SJCRH30 (cell line): ENCODE results near the gene MRPL1. TPM values are rescaled to one million over a fixed set of nuclear protein-coding genes. Genes with fewer than 3 reads are reported as not detected.
"Not testable (repeated sequence)": the region's sequence is repeated elsewhere in the genome, so short reads cannot be mapped to it uniquely, and the experiment has no call there.

ENCODE experiments used
- DNase-seq, 2 experiments: peaks; one replicate each; pipeline ENCODE4 v3.0.0-alpha.2; 2015 to 2020
- H3K27ac ChIP-seq: fragments of 250-450 bp; sonication (Bioruptor Pico); 2 replicates; pipeline ENCODE4 v1.5.1; 2020; ENCODE audit warnings: mild to moderate bottlenecking, moderate library complexity
- H3K27me3 ChIP-seq: fragments of 250-450 bp; sonication (Bioruptor Pico); 2 replicates; pipeline ENCODE4 v1.5.1; 2020; ENCODE audit warnings: mild to moderate bottlenecking, moderate library complexity
- H3K36me3 ChIP-seq: fragments of 250-450 bp; sonication (Bioruptor Pico); 2 replicates; pipeline ENCODE4 v1.5.1; 2020; ENCODE audit warnings: mild to moderate bottlenecking, moderate library complexity
- H3K4me1 ChIP-seq: fragments of 250-450 bp; sonication (Bioruptor Pico); 2 replicates; pipeline ENCODE4 v1.5.1; 2020; ENCODE audit warnings: mild to moderate bottlenecking, moderate library complexity
- H3K4me3 ChIP-seq: fragments of 250-450 bp; sonication (Bioruptor Pico); 2 replicates; pipeline ENCODE4 v1.5.1; 2020; ENCODE audit warnings: mild to moderate bottlenecking, moderate library complexity
- H3K9me3 ChIP-seq: fragments of 250-450 bp; sonication (Bioruptor Pico); replicated peaks from 2 replicates; pipeline ENCODE4 v1.5.1; 2020; ENCODE audit warnings: mild to moderate bottlenecking, moderate library complexity
- total RNA-seq: library from RNA; depleted of rRNA; stranded (reverse); fragments of >200 nt; shearing (Covaris generic); gene quantifications from 2 replicates; pipeline ENCODE4 v1.2.3, GENCODE V29; 2014

The MRPL1 gene
- total RNA-seq, 1 experiment from 2014 or later: 58.5 TPM

DNA sequence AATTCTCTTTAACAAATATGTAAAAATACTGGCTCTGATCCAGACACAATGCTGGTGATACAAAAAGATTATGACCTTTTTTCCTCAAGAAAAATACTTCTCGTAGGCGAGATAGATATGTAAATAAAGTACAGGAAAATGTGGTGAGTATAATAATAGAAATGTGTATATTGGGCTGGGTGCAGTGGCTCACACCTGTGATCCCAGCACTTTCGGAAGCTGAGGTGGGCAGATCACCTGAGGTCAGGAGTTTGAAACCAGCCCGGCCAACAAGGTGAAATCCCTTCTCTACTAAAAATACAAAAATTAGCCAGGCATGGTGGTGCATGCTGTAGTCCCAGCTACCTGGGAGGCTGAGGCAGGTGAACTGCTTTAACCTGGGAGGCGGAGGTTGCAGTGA is 55.0 kb downstream of the MRPL1 start:
- H3K36me3 ChIP-seq: peaks cover 6% of the 10 kb centered on the region
- H3K9me3 ChIP-seq: no peaks in the 10 kb centered on the region
- H3K27me3 ChIP-seq: no peaks in the 10 kb centered on the region
- H3K27ac ChIP-seq: no peak overlapping the region
- H3K4me3 ChIP-seq: no peak overlapping the region
- H3K4me1 ChIP-seq: peaks cover 6% of the 10 kb centered on the region
- DNase-seq: no peak

DNA sequence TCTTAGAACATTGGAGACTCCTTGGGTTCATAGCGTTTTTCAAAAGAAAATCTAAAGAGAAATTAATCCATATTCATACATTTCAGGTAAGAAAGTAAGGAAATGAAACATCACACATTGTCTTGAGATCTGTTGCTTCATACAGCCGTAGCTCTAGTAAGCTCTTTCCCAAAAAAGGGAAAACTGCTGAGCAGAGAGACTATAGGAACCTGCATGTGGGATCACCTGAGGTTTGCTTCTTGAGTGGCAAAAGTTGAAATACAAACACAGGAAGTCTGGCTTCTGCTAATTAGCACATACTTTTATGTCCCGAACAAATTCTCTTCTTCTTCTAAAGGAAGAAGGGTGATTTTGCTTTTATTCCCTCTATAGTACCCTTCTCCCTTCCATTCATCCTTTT is 57.7 kb downstream of the MRPL1 start:
- DNase-seq: no peak
- H3K4me1 ChIP-seq: peaks cover 6% of the 10 kb centered on the region
- H3K27ac ChIP-seq: no peak overlapping the region

GRCh38 chr4:77921701-77922100 is 59.1 kb downstream of the MRPL1 start:
- Histone ChIP-seq H3K27me3 (no peaks in the 10 kb centered on the region), H3K4me1 (peaks cover 6% of the 10 kb centered on the region), H3K9me3 (no peaks in the 10 kb centered on the region), H3K4me3 (no peak overlapping the region), H3K36me3 (peaks cover 10% of the 10 kb centered on the region), H3K27ac (no peak overlapping the region)
- peak in 1 of 2 experiments; percentile 9 for DNase-seq

More for the DNA sequence above, 57.7 kb downstream of the MRPL1 start:
- H3K4me3 ChIP-seq: no peak overlapping the region
- H3K9me3 ChIP-seq: no peaks in the 10 kb centered on the region
- peaks cover 12% of the 10 kb centered on the region for H3K36me3 ChIP-seq
- no peaks in the 10 kb centered on the region for H3K27me3 ChIP-seq

GRCh38 chr4:77922158-77923094 is 59.8 kb downstream of the MRPL1 start:
- no peak for DNase-seq
- H3K36me3 ChIP-seq: peaks cover 12% of the 10 kb centered on the region
- H3K4me3 ChIP-seq: no peak overlapping the region
- no peak overlapping the region for H3K27ac ChIP-seq
- no peaks in the 10 kb centered on the region for H3K27me3 ChIP-seq
- H3K9me3 ChIP-seq: no peaks in the 10 kb centered on the region
- H3K4me1 ChIP-seq: peaks cover 6% of the 10 kb centered on the region

DNA sequence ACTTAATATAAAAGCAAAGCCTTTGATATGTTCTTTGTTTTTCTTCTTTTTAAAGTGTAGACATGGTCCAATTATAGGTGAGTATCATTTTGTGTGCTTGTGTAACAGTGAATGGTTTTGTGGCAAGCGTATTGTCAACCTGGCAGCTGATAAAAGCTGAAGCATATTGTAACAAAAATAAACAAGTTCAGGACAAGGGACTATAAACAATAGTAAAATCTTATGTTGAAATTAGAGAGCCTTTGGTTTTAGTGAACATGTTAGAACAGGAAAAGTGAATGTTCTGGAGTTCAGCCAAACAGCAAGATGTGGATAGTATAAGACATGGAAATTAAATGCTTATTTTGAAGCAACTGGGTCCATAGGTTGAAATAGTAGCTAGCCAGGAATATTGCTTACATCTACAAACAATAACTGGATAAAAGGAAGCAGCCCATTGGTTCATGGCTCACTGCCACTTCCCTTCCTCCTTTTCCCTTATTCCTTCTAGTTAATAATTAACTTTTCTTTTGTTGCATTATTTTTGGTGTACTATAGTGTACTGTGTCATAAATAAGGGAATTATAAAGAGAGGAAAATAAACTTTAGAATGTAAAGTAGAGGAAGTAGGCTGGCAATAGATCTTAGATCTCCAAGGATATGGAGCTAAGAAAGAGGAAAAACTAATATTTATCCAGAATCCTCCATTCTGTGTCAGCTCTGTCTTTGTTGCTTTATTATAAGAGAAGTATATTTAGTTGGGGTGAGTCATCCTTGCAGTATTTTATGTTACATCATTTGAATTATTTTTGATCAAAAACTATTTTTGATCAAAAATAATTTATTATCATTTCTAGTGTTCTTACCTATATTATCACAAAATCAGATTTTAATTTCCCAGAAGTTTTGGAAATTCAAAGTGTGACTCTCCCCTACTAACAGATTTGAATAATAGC is 65.6 kb downstream of the MRPL1 start:
- Histone ChIP-seq H3K27me3 (no peaks in the 10 kb centered on the region), H3K36me3 (peaks cover 22% of the 10 kb centered on the region), H3K27ac (no peak overlapping the region), H3K9me3 (no peaks in the 10 kb centered on the region), H3K4me3 (no peak overlapping the region), H3K4me1 (peaks cover 9% of the 10 kb centered on the region)
- DNase-seq: peak; percentile 44 to 79

GRCh38 chr4:77930154-77930639 is 67.6 kb downstream of the MRPL1 start:
- H3K36me3 ChIP-seq: peaks cover 16% of the 10 kb centered on the region; the same call in 1 of the 2 replicates
- H3K27me3 ChIP-seq: no peaks in the 10 kb centered on the region
- no peak overlapping the region for H3K4me3 ChIP-seq
- no peaks in the 10 kb centered on the region for H3K9me3 ChIP-seq
- peaks cover 9% of the 10 kb centered on the region for H3K4me1 ChIP-seq
- H3K27ac ChIP-seq: no peak overlapping the region
- DNase-seq: no peak

DNA sequence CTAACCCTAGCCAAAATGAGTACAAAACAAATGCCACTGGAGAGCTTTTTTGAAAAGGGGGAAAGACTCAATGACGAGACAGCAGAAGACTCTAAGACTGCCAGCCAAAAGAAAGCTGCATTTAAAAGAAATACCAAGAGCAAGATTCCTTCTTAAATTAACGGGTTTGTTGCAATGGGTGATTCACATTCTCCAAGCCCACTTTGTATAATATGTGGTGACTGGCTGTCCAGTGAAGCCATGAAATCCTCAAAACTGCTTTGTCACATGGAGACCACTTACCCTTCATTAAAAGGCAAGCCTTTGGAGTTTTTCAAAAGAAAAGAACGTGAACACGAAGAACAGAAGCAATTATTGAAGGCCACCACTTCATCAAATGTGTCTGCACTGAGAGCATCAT is 68.2 kb downstream of the MRPL1 start:
- no peak for DNase-seq
- Histone ChIP-seq H3K4me3 (no peak overlapping the region), H3K27ac (no peak overlapping the region), H3K27me3 (no peaks in the 10 kb centered on the region), H3K9me3 (no peaks in the 10 kb centered on the region), H3K36me3 (peaks cover 14% of the 10 kb centered on the region; the same call in 1 of the 2 replicates), H3K4me1 (peaks cover 9% of the 10 kb centered on the region)

DNA sequence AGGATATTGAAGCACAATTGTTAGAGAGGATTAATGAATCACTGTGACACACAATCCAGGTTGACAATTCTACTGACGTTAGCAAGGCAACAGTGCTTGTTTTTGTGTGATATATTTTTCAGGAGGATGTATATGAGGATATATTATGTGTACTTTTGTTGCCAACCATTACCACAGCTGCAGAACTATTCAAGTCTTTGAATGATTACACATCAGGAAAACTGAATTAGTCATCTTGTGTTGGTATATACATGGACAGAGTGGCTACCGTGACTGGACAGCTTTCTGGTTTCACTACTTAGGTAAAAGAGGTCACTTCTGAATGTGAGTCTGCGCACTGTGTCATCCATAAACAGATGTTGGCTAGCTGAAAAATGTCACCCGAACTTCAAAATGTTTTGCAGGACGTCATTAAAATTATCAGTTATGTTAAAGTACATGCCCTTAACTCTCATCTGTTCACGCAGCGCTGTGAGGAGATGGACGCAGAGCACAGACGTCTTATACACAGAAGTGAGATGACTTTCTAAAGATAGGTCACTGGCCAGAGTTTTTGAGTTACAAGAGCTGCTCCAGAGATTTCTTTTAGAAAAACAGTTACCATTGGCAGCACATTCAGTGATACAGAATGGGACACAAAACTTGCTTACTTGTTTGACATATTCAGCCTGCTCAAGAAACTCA is 69.0 kb downstream of the MRPL1 start:
- Histone ChIP-seq H3K4me3 (no peak overlapping the region), H3K36me3 (peaks cover 16% of the 10 kb centered on the region; the same call in 1 of the 2 replicates), H3K4me1 (peaks cover 9% of the 10 kb centered on the region), H3K27ac (no peak overlapping the region), H3K27me3 (no peaks in the 10 kb centered on the region), H3K9me3 (no peaks in the 10 kb centered on the region)
- no peak for DNase-seq

DNA sequence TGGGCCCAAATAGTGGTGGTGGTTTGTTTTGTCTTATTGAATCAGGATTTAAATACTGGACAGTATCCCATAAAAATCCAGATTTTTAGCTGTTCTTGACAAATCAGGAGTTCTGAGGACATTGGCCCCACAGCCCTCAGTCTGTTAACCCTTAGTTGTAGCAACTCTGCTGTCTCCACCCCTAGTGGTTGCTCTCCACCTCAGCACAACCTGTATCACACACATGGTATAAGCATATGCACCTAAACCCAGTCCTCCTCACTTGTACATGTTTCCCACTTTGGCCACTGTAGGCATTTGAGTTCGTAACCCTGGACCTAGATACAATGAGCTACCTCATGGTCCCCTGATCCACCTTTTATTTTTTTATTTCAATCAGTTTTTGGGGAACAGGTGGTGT is 75.9 kb downstream of the MRPL1 start:
- DNase-seq: no peak
- Histone ChIP-seq H3K27me3 (no peaks in the 10 kb centered on the region), H3K9me3 (no peaks in the 10 kb centered on the region), H3K27ac (no peak overlapping the region), H3K4me3 (no peak overlapping the region), H3K4me1 (no peaks in the 10 kb centered on the region), H3K36me3 (0 out of 2 replicates have a peak, but pooled peaks cover 4% of the 10 kb centered on the region)

DNA sequence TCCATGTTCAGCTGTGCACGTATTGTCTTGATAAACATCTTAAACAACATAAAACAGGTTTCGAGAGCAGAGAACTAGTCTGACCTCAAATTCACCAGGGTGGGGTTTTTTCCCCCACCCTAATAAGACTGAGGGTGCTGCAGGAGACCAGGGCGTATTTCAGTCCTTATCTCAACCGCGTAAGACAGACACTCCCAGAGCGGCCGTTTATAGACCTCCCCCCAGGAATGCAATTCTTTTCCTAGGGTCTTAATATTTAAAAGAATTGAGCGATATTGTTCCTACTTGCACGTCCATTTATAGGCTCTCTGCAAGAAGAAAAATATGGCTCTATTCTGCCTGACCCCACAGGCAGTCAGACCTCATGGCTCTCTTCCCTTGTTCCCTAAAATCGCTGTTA is 83.3 kb downstream of the MRPL1 start:
- H3K9me3 ChIP-seq, H3K27me3 ChIP-seq: not testable (repeated sequence)

GRCh38 chr4:77950203-77950602 is 87.6 kb downstream of the MRPL1 start:
- Histone ChIP-seq H3K4me1 (no peaks in the 10 kb centered on the region), H3K4me3 (no peak overlapping the region), H3K36me3 (peaks cover 20% of the 10 kb centered on the region), H3K27ac (no peak overlapping the region), H3K9me3 (no peaks in the 10 kb centered on the region), H3K27me3 (no peaks in the 10 kb centered on the region)
- no peak for DNase-seq

More for the DNA sequence above, 83.3 kb downstream of the MRPL1 start:
- H3K27ac ChIP-seq, H3K36me3 ChIP-seq, H3K4me3 ChIP-seq, DNase-seq, H3K4me1 ChIP-seq: not testable (repeated sequence)

- Histone ChIP-seq H3K27me3 (no peaks in the 10 kb centered on the region), H3K4me3 (no peak overlapping the region), H3K4me1 (no peaks in the 10 kb centered on the region), H3K9me3 (no peaks in the 10 kb centered on the region), H3K27ac (no peak overlapping the region), H3K36me3 (peaks cover 20% of the 10 kb centered on the region)
- no peak for DNase-seq
These were observed 89.8 kb downstream of the MRPL1 start for GRCh38 chr4:77952457-77952856.

- peaks cover 19% of the 10 kb centered on the region for H3K36me3 ChIP-seq
- no peak overlapping the region for H3K4me3 ChIP-seq
- DNase-seq: no peak
- H3K4me1 ChIP-seq: no peaks in the 10 kb centered on the region
- H3K9me3 ChIP-seq: no peaks in the 10 kb centered on the region
- no peaks in the 10 kb centered on the region for H3K27me3 ChIP-seq
- no peak overlapping the region for H3K27ac ChIP-seq
These were observed 92.1 kb downstream of the MRPL1 start for GRCh38 chr4:77954690-77955089.

GRCh38 chr4:77956917-77957316 is 94.3 kb downstream of the MRPL1 start:
- Histone ChIP-seq H3K27me3 (no peaks in the 10 kb centered on the region), H3K9me3 (no peaks in the 10 kb centered on the region)

More at GRCh38 chr4:77956917-77957316, 94.3 kb downstream of the MRPL1 start:
- Histone ChIP-seq H3K27ac (no peak overlapping the region), H3K4me1 (no peaks in the 10 kb centered on the region), H3K36me3 (peaks cover 11% of the 10 kb centered on the region; the same call in 1 of the 2 replicates), H3K4me3 (no peak overlapping the region)
- DNase-seq: no peak
